Stimulated activated CD8-positive, alpha-beta memory T cell treated with anti-CD3 and anti-CD28 coated beads, Interleukin-7, amount 100 ng/mL, for 1 hour (primary cell): ENCODE results near the gene DOC2A.

Experiments used
- DNase-seq, 2 donors: peaks; one replicate each; pipeline ENCODE4 v3.0.0-alpha.2; 2020; ENCODE audit warnings: low read depth in 2 of 2

The DOC2A gene

GRCh38 chr16:30005341-30006094, 5.3 kb downstream of the DOC2A start:
- peak in 1 of 2 donors; percentile 19 for DNase-seq

- DNase-seq = no peak
These were observed 6.0 kb downstream of the DOC2A start for GRCh38 chr16:30004811-30005242.

GRCh38 chr16:30004424-30004776, 6.4 kb downstream of the DOC2A start:
- no peak for DNase-seq

- DNase-seq = no peak
These were observed 7.0 kb downstream of the DOC2A start for GRCh38 chr16:30003670-30004423.

- no peak for DNase-seq
These were observed 8.0 kb downstream of the DOC2A start for GRCh38 chr16:30002614-30003346.

GRCh38 chr16:30000735-30001631, 9.8 kb downstream of the DOC2A start:
- DNase-seq = no peak

- no peak for DNase-seq
These were observed 11.2 kb downstream of the DOC2A start for GRCh38 chr16:29999605-30000004.

GRCh38 chr16:29996766-29997250, 14.0 kb downstream of the DOC2A start:
- DNase-seq = no peak

GRCh38 chr16:29995911-29996765, 14.7 kb downstream of the DOC2A start, which contains the start of gene INO80E:
Gene INO80E, plus strand, starts transcription at chr16:29996241. Its CDS starts 70 bp downstream, at chr16:29996311.
- peak; percentile 99 for DNase-seq

GRCh38 chr16:29995324-29995910, 15.4 kb downstream of the DOC2A start, which contains the start of gene HIRIP3:
Gene HIRIP3, minus strand, starts transcription at chr16:29995617. Its CDS starts 12 bp downstream, at chr16:29995605.
- DNase-seq = peak; percentile 61 to 74

- peak; percentile 24 to 35 for DNase-seq
These were observed 16.1 kb downstream of the DOC2A start for GRCh38 chr16:29994600-29995323.

GRCh38 chr16:29993903-29994599, 16.8 kb downstream of the DOC2A start:
- no peak for DNase-seq

- DNase-seq = no peak
These were observed 17.5 kb downstream of the DOC2A start for GRCh38 chr16:29993191-29993902.

GRCh38 chr16:29992344-29992967, 18.4 kb downstream of the DOC2A start:
- no peak for DNase-seq

- no peak for DNase-seq
These were observed 19.3 kb downstream of the DOC2A start for GRCh38 chr16:29991571-29991904.

GRCh38 chr16:29990883-29991570, 19.8 kb downstream of the DOC2A start:
- no peak for DNase-seq

- DNase-seq = no peak
These were observed 20.8 kb downstream of the DOC2A start for GRCh38 chr16:29990034-29990433.
